Osteocyte (in vitro differentiated cells): Measurements from ENCODE around the gene FOXP3. TPM values are rescaled to one million over a fixed set of nuclear protein-coding genes. Genes with fewer than 3 reads are reported as not detected.

ENCODE experiments used
- DNase-seq: peaks from one replicate; pipeline ENCODE4 v3.0.0; 2021; ENCODE audit warnings: mixed read lengths; ENCODE audit not compliant: unreplicated experiment; ENCODE audit errors: extremely low spot score
- H3K27ac Mint-ChIP-seq: one replicate; pipeline ENCODE4 v1.8.0; 2021; ENCODE audit warnings: mild to moderate bottlenecking, mixed read lengths; ENCODE audit not compliant: unreplicated experiment
- H3K27me3 Mint-ChIP-seq: one replicate; pipeline ENCODE4 v1.8.0; 2021; ENCODE audit warnings: mixed read lengths; ENCODE audit not compliant: unreplicated experiment
- H3K36me3 Mint-ChIP-seq: one replicate; pipeline ENCODE4 v1.8.0; 2021; ENCODE audit warnings: mixed read lengths; ENCODE audit not compliant: unreplicated experiment
- H3K4me1 Mint-ChIP-seq: one replicate; pipeline ENCODE4 v1.8.0; 2021; ENCODE audit warnings: mixed read lengths; ENCODE audit not compliant: unreplicated experiment
- H3K4me3 Mint-ChIP-seq: one replicate; pipeline ENCODE4 v1.8.0; 2021; ENCODE audit warnings: mild to moderate bottlenecking, moderate library complexity, mixed read lengths; ENCODE audit not compliant: unreplicated experiment
- H3K9me3 Mint-ChIP-seq: one replicate; pipeline ENCODE4 v1.8.0; 2021; ENCODE audit warnings: mixed read lengths; ENCODE audit not compliant: unreplicated experiment
- total RNA-seq: library from RNA; stranded (reverse); gene quantifications from 2 replicates; pipeline ENCODE4 v1.2.1, GENCODE V29; 2021
- TF ChIP-seq, protein P1 (sequence below): fragments of 200-600 bp; sonication (generic); IDR thresholded peaks from 2 replicates; pipeline ENCODE4 v1.5.0; 2021; ENCODE audit warnings: antibody characterized with exemption, mild to moderate bottlenecking, moderate library complexity

FOXP3 gene
- total RNA-seq, 1 donor from 2014 or later = 0.13 TPM

- no peaks in the 10 kb centered on the region for H3K27me3 Mint-ChIP-seq
- no peaks in the 10 kb centered on the region for H3K9me3 Mint-ChIP-seq
- TF ChIP-seq, protein P1, sequence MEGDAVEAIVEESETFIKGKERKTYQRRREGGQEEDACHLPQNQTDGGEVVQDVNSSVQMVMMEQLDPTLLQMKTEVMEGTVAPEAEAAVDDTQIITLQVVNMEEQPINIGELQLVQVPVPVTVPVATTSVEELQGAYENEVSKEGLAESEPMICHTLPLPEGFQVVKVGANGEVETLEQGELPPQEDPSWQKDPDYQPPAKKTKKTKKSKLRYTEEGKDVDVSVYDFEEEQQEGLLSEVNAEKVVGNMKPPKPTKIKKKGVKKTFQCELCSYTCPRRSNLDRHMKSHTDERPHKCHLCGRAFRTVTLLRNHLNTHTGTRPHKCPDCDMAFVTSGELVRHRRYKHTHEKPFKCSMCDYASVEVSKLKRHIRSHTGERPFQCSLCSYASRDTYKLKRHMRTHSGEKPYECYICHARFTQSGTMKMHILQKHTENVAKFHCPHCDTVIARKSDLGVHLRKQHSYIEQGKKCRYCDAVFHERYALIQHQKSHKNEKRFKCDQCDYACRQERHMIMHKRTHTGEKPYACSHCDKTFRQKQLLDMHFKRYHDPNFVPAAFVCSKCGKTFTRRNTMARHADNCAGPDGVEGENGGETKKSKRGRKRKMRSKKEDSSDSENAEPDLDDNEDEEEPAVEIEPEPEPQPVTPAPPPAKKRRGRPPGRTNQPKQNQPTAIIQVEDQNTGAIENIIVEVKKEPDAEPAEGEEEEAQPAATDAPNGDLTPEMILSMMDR = no peak
- no peak overlapping the region for H3K4me3 Mint-ChIP-seq
- no peak overlapping the region for H3K27ac Mint-ChIP-seq
- DNase-seq = no peak
- no peaks in the 10 kb centered on the region for H3K4me1 Mint-ChIP-seq
- no peaks in the 10 kb centered on the region for H3K36me3 Mint-ChIP-seq
These were observed 42.6 kb downstream of the FOXP3 start for GRCh38 chrX:49221868-49222267.

DNA sequence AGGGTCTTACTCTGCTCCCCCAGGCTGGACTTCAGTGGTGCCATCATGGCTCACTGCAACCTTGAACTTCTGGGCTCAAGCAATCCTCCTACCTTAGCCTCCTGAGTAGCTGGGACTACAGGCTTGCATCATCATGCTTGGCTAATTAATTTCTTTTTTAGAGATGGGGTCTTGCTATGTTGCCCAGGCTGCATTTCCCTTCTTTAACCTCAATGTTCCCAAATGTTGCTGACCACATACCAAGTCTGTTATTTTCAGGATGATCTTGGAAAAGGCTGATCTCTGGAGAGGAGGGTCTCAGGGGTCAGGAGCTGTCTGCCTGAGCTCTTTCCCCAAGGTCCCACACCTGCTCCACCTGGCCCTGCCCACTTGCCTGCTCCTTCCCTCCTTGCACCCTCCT is 44.4 kb downstream of the FOXP3 start:
- H3K4me1 Mint-ChIP-seq = no peaks in the 10 kb centered on the region
- no peak for DNase-seq
- H3K27me3 Mint-ChIP-seq = no peaks in the 10 kb centered on the region
- no peaks in the 10 kb centered on the region for H3K36me3 Mint-ChIP-seq
- no peak overlapping the region for H3K4me3 Mint-ChIP-seq
- H3K27ac Mint-ChIP-seq = no peak overlapping the region
- no peaks in the 10 kb centered on the region for H3K9me3 Mint-ChIP-seq
- TF ChIP-seq, protein P1 = no peak

DNA sequence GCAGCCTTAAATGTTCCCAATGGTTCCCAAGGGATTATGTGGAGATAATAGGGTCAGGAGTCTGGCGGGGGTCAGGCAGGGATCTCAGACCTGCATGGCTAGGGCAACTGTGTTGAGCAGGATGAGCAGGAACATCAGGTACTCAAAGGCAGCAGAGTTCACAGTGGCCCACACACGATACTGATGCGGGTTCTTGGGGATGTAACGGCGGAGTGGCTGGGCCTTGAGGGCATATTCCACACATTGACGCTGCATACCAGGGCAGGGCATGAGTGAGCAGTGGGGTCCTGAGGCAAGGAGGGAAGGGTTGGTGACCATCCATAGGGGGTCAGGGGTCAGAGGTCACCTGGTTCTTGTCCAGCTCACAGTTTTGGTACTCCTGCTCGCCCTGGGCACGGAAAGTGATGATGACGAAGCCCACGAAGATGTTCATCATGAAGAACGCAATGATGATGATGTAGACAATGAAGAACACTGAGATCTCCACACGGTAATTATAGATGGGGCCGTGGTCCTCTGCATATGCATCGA is 49.4 kb downstream of the FOXP3 start:
- no peaks in the 10 kb centered on the region for H3K27me3 Mint-ChIP-seq
- peaks cover 11% of the 10 kb centered on the region for H3K9me3 Mint-ChIP-seq
- H3K27ac Mint-ChIP-seq = no peak overlapping the region
- H3K36me3 Mint-ChIP-seq = no peaks in the 10 kb centered on the region
- no peak for DNase-seq
- H3K4me1 Mint-ChIP-seq = no peaks in the 10 kb centered on the region
- no peak overlapping the region for H3K4me3 Mint-ChIP-seq
- TF ChIP-seq, protein P1 = no peak

DNA sequence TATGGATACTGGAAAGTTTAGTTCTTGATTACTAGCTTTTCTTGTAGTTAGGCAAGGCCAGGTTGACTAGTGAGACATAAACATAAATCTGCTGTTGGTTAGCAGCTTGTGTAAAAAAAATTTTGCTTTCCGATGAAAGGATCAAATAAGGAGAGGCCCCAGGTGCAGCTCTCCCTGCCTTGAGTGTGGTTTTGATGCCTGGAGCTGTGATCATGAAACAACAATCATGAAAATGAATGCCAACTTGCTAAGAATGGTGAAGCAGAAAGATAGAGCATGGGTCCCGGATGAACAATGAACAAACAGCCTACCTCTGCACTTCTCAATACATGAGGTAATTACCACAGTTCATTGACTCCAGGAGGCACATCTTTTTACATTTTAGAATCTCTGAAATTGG is 50.1 kb downstream of the FOXP3 start:
- Mint-ChIP-seq H3K4me3 (no peak overlapping the region), H3K9me3 (peaks cover 11% of the 10 kb centered on the region), H3K4me1 (no peaks in the 10 kb centered on the region), H3K36me3 (no peaks in the 10 kb centered on the region), H3K27me3 (no peaks in the 10 kb centered on the region), H3K27ac (no peak overlapping the region)
- no peak for DNase-seq
- TF ChIP-seq, protein P1 = no peak

DNA sequence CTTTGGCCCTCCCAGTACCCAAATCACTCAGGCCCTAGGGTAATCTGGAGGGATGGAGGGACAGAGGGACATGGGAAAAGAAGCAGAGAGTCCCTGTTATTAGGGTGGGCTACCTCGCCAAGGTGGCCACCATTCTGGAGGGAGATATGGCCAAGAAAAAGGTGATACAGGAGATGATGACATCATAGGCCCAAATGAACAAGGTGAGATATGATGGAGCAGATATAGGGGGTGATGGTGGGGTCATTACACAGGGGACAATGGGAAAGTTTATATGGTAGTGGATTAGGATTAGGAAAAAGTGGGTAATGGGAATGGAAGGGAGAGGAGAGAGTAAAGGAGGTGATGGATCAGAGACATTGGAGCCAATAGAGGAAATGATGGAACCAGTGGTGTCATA is 51.6 kb downstream of the FOXP3 start:
- H3K27ac Mint-ChIP-seq = no peak overlapping the region
- DNase-seq = no peak
- TF ChIP-seq, protein P1 = no peak
- H3K9me3 Mint-ChIP-seq = peaks cover 11% of the 10 kb centered on the region
- no peaks in the 10 kb centered on the region for H3K27me3 Mint-ChIP-seq
- no peaks in the 10 kb centered on the region for H3K4me1 Mint-ChIP-seq
- no peak overlapping the region for H3K4me3 Mint-ChIP-seq
- no peaks in the 10 kb centered on the region for H3K36me3 Mint-ChIP-seq
